Mucosa of stomach (tissue), 1 donor: ENCODE measurements around the gene KIF1B.

ENCODE experiments used
- H3K27me3 ChIP-seq: one replicate; pipeline ENCODE4 v1.7.0; 2013; ENCODE audit warnings: mild to moderate bottlenecking, low read length; ENCODE audit not compliant: control insufficient read depth, insufficient read depth
- H3K36me3 ChIP-seq: one replicate; pipeline ENCODE4 v1.7.0; 2013; ENCODE audit warnings: low read length; ENCODE audit not compliant: control insufficient read depth, insufficient read depth
- H3K4me1 ChIP-seq: one replicate; pipeline ENCODE4 v1.7.0; 2013; ENCODE audit warnings: mild to moderate bottlenecking, low read length; ENCODE audit not compliant: control insufficient read depth, insufficient read depth
- H3K4me3 ChIP-seq: one replicate; pipeline ENCODE4 v1.7.0; 2013; ENCODE audit warnings: low read length
- H3K9ac ChIP-seq: one replicate; pipeline ENCODE4 v1.7.0; 2013; ENCODE audit warnings: mild to moderate bottlenecking, low read length, moderate library complexity
- H3K9me3 ChIP-seq: one replicate; pipeline ENCODE4 v1.7.0; 2013; ENCODE audit warnings: mild to moderate bottlenecking, low read length, moderate library complexity; ENCODE audit not compliant: control insufficient read depth
- donor health status: Pancreatic carcinoma.

The KIF1B gene

DNA sequence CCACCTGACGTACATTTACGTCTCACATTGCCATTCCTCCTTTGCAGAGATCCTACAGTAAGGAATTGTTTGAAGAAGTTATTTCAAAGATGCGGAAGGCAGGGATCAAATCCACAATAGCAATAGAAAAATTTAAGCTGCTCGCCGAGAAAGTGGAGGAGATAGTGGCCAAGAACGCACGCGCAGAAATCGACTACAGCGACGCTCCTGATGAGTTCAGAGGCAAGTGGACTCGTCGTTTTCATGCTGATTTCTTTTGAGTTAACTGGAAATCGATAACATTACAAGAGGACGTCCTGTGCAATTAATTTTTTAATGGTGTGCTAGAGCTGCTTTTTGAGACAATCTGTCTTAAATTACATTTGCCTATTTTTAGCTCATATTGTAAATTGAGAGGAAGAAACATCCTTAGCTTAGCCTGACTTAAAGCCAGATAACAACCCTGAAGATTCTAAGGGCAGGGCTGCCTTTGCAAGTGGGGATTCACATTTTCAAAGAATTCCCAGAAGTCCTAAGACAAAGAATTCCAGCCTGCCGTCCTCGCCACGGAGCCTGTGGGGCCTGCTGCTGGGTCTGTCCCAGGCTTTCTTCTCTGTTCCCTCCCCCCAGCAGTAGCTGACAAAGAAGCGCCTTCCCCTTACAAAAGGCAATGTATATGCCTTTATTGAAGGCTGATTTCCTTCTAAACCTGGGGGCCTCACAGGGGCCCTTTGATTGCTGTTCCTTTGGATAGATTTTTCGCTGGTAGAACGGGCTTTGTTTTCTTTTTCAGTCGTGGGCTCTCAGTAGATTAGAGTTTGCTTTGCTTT lies 31.6 kb upstream of the KIF1B start:
- Histone ChIP-seq H3K27me3 (no peaks in the 10 kb centered on the region), H3K9me3 (no peaks in the 10 kb centered on the region), H3K4me3 (no peak overlapping the region), H3K36me3 (peaks cover 6% of the 10 kb centered on the region), H3K9ac (no peak overlapping the region), H3K4me1 (no peaks in the 10 kb centered on the region)

DNA sequence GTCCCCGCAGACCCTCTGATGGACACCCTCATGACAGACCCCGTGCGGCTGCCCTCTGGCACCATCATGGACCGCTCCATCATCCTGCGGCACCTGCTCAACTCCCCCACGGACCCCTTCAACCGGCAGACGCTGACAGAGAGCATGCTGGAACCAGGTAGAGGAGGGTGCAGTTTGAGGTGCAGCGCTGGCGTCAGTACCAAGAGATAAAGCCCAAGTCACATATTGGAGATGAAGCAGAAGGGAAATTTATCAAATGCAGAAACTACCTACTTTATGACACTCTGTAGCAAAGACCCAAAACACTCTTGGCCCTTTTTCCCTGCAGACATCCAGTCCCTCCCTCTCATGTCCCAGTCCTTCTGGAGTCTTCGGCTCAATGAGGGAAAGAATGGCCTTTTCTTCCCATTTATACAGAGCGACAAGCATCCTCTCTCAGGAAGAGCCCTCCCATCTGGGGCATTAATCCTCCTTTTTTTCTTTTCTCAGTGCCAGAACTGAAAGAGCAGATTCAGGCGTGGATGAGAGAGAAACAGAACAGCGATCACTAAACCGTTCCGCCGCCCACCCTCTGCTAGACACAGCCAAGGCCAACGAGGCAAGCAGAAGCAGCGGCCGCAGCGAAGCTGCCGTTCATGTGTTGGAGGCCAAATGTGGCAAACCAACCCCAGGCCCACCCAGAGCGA lies 30.8 kb upstream of the KIF1B start:
- no peaks in the 10 kb centered on the region for H3K4me1 ChIP-seq
- H3K9ac ChIP-seq = no peak overlapping the region
- H3K27me3 ChIP-seq = no peaks in the 10 kb centered on the region
- no peaks in the 10 kb centered on the region for H3K9me3 ChIP-seq
- H3K4me3 ChIP-seq = no peak overlapping the region
- peaks cover 6% of the 10 kb centered on the region for H3K36me3 ChIP-seq

DNA sequence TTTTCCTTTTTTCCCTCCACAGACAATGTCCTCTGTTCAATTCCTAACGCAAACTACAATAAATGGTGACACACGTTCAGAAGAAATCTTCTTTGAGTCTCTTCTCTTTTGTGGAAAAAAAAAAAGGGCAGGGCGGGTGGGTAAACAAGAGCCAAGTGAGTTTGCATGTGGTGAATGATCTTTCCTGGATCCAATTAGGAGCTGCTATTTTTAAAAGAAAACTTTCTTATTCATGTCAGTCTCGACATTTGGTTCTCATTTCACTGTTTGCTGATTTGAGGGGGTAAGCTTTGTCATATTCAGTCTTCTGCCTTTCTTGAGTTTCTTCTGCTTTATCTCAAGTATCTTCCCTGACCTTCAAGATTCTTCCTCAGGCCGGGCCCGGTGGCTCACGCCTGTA lies 29.2 kb upstream of the KIF1B start:
- Histone ChIP-seq H3K27me3 (no peaks in the 10 kb centered on the region), H3K9me3 (no peaks in the 10 kb centered on the region), H3K4me3 (no peak overlapping the region), H3K9ac (no peak overlapping the region), H3K36me3 (peaks cover 6% of the 10 kb centered on the region), H3K4me1 (no peaks in the 10 kb centered on the region)

DNA sequence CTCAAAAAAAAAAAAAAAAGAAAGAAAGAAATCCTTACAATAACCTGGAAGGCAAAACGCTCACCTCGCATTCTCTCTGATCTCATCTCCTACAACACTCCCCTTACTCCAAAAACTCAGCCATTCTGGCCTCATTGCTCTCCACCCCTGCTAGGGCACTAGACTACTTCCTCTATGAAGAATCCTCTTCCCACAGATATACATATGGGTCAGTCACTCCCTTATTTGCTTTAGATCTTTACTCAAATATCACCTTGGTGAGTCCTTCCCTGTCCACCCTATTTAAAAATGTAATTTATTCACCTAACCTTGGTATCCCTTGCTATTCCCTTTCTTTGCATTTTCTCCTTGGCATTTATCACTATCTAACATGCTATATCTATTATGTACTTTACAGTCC lies 24.6 kb upstream of the KIF1B start:
- Histone ChIP-seq H3K27me3 (no peaks in the 10 kb centered on the region), H3K9ac (no peak overlapping the region), H3K4me3 (no peak overlapping the region)

DNA sequence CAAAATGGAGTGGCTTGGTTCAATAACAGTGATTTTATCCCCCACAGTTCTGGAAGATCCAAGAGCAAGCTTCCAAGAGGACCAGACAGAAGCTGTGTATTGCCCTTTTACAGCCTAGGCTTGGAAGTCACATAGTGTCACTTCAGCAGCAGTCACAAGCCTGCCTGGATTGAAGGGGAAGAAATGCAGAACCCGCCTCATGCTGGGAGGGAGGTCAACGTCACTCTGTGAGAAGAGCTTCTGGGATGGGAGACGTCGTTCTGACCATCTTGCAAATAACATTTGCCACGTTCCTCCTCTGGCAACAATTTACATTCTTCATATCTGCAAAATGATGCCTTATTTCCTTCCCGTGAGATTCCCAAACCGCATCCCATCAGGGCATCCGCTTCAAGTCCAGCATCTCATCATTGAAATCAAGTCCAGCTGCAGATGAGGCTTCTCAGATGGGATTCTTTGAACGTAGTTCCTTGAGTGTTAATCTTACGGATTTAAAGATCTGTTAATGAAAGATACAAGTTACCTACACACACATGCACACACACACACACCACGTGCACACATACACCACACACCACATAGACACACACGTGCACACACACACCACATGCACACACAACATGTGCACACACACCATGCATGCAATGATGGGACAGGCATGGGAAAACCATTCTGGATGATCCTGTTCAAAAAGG lies 23.9 kb upstream of the KIF1B start:
- Histone ChIP-seq H3K4me1 (no peaks in the 10 kb centered on the region), H3K9ac (no peak overlapping the region), H3K27me3 (no peaks in the 10 kb centered on the region), H3K4me3 (no peak overlapping the region), H3K9me3 (no peaks in the 10 kb centered on the region), H3K36me3 (no peaks in the 10 kb centered on the region)

More for the DNA sequence above, 24.6 kb upstream of the KIF1B start:
- H3K4me1 ChIP-seq = no peaks in the 10 kb centered on the region
- no peaks in the 10 kb centered on the region for H3K36me3 ChIP-seq
- no peaks in the 10 kb centered on the region for H3K9me3 ChIP-seq

DNA sequence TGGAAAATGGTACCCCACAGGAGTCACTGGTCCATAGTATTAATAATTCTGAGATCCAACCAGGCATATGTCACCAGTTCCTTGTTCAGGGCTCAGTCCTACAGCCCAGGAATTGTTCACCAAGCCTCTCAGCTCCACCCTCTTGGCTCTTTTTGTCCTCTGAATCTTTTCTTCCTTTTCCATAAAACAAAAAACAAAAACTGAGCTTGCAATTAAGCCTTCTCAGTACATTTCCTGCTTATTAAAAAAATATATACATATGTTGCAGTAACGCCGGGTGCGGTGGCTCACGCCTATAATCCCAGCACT lies 23.4 kb upstream of the KIF1B start:
- Histone ChIP-seq H3K36me3 (no peaks in the 10 kb centered on the region), H3K4me1 (no peaks in the 10 kb centered on the region), H3K4me3 (no peak overlapping the region), H3K9ac (no peak overlapping the region), H3K27me3 (no peaks in the 10 kb centered on the region), H3K9me3 (no peaks in the 10 kb centered on the region)

DNA sequence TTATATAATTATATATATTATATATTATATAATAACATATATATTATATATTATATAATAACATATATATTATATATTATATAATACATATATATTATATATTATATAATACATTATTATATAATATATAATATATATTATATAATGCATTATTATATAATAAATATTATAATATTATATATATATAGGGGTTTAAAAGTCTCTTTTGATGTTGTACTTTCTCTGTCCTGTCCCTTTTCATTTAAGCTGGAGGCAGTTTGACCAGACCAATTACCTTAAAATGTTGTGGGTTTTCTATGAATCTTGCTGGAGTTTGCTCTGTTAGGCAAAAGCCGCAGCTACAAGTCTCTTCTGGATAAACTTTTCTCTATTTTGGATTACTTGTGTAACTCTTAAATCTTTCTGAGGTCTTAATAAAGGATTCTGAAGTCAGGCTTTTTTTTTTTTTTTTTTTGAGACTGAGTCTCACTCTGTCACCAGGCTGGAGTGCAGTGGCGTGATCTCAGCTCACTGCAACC lies 22.2 kb upstream of the KIF1B start:
- Histone ChIP-seq H3K9me3 (no peaks in the 10 kb centered on the region), H3K4me1 (no peaks in the 10 kb centered on the region), H3K36me3 (no peaks in the 10 kb centered on the region), H3K9ac (no peak overlapping the region), H3K27me3 (no peaks in the 10 kb centered on the region), H3K4me3 (no peak overlapping the region)

DNA sequence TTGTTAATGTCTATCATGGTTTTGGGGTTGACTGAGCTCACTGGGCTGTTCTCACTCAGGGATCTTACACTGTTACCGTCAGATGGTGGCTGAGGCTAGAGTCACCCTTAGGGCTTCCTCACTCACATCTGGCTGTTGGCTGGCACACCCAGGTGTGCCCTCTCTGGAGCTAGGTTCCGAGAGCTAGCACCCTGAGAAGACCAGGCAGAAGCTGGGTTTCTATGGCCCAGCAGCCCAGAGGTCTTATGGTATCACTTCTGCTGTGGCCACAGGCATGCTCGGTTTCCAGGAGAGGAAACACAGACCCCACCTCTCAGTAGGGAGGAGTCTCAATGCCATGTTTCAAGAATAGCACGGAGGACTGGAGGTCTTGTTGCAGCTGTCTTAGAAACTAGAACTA lies 20.7 kb upstream of the KIF1B start:
- Histone ChIP-seq H3K36me3 (no peaks in the 10 kb centered on the region), H3K4me3 (no peak overlapping the region), H3K4me1 (no peaks in the 10 kb centered on the region), H3K27me3 (no peaks in the 10 kb centered on the region), H3K9me3 (no peaks in the 10 kb centered on the region), H3K9ac (no peak overlapping the region)

DNA sequence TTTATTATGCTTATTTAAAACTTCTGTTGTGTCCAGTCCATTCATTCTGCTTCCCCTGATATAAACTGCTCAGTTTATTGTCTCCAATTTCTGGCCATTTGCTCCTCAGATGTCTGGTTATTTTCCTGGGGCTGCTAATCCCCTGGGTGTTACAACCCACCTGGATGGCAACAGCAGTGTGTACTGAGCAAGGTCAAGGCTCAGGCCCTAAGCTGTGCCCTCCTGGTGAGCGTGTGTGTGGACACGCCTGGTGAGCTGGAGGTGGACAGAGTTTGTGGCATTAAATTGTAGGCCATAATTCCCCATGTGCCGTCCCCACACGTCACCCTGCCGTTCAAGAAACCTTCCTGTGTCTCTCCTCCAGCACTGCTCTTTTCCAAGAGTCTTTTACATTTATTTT lies 18.1 kb upstream of the KIF1B start:
- Histone ChIP-seq H3K9ac (no peak overlapping the region), H3K4me3 (no peak overlapping the region), H3K9me3 (no peaks in the 10 kb centered on the region), H3K36me3 (no peaks in the 10 kb centered on the region), H3K27me3 (no peaks in the 10 kb centered on the region), H3K4me1 (no peaks in the 10 kb centered on the region)

DNA sequence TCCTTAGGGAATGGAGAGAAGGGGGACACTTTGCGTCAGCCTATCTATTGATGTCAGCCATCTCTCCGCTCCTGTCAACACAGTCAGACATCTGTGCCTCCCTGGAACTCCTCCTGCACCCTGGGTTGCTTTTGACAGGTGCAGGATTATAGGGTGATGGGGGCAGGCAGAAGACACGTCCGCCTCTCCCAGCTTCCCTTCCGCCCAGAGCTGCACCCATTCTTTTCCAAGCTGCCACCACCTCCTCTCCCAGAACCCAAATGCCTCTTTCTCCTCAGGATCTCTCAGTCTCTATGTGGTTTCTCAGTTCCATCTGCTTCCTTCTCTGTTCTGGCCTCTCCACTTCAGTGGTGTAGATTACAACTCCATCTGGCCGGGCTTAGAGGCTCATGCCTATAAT lies 17.1 kb upstream of the KIF1B start:
- Histone ChIP-seq H3K36me3 (no peaks in the 10 kb centered on the region), H3K27me3 (no peaks in the 10 kb centered on the region), H3K4me1 (no peaks in the 10 kb centered on the region), H3K9me3 (no peaks in the 10 kb centered on the region), H3K9ac (no peak overlapping the region), H3K4me3 (no peak overlapping the region)

DNA sequence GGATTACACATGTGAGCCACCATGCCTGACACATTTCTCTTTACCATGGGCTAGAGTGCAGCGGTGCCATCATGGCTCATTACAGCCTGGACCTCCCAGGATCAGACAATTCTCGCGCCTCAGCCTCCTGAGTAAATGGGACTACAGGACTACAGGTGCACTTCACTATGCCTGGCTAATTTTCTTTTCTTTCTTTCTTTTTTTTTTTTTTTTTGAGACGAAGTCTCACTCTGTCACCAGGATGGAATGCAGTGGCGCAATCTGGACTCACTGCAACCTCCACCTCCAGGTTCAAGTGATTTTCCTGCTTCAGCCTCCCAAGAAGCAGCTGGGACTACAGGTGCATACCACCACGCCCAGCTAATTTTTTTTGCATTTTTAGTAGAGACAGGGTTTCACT lies 14.8 kb upstream of the KIF1B start:
- no peaks in the 10 kb centered on the region for H3K36me3 ChIP-seq
- no peaks in the 10 kb centered on the region for H3K4me1 ChIP-seq
- H3K4me3 ChIP-seq = no peak overlapping the region
- no peaks in the 10 kb centered on the region for H3K9me3 ChIP-seq
- H3K9ac ChIP-seq = no peak overlapping the region
- no peaks in the 10 kb centered on the region for H3K27me3 ChIP-seq

DNA sequence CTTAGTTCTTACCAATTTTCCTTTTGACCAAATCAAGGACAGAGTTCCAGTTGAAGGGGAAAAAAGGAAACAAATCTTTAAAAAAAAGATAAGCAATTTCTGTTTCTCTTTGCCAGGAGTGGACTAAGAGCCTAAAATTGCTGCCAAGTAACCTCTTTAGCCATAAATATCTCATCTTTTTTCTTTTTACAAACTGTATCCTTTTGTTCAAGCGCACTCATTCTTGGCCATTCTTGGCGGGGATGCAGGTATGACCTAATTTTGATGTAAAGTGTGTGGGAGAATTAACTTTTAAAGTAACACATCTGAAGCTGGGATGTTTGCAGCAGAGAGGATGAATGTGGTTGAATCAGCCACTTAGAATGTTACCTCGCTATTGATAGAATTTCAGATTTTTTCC lies 13.4 kb upstream of the KIF1B start:
- Histone ChIP-seq H3K9ac (no peak overlapping the region), H3K36me3 (no peaks in the 10 kb centered on the region), H3K9me3 (no peaks in the 10 kb centered on the region), H3K4me3 (no peak overlapping the region), H3K4me1 (no peaks in the 10 kb centered on the region), H3K27me3 (no peaks in the 10 kb centered on the region)
